Jurkat, Clone E6-1 (cell line): Measurements from ENCODE around the gene RRBP1.

ENCODE experiments used
- DNase-seq: peaks from one replicate; pipeline ENCODE4 v3.0.0-alpha.2; 2011; ENCODE audit warnings: low read depth, low spot score
- H3K4me3 ChIP-seq: 2 replicates; pipeline ENCODE4 v1.5.1; 2011; ENCODE audit warnings: mild to moderate bottlenecking, low read length, control low read depth, moderate library complexity

RRBP1 gene

GRCh38 chr20:17641993-17642392 lies 40.0 kb downstream of the RRBP1 start:
- no peak for DNase-seq
- H3K4me3 ChIP-seq, result no peak overlapping the region

GRCh38 chr20:17641520-17641964 lies 40.5 kb downstream of the RRBP1 start:
- DNase-seq, result no peak
- no peak overlapping the region for H3K4me3 ChIP-seq

GRCh38 chr20:17640875-17641378 lies 41.1 kb downstream of the RRBP1 start:
- H3K4me3 ChIP-seq, result no peak overlapping the region
- DNase-seq, result no peak

DNA sequence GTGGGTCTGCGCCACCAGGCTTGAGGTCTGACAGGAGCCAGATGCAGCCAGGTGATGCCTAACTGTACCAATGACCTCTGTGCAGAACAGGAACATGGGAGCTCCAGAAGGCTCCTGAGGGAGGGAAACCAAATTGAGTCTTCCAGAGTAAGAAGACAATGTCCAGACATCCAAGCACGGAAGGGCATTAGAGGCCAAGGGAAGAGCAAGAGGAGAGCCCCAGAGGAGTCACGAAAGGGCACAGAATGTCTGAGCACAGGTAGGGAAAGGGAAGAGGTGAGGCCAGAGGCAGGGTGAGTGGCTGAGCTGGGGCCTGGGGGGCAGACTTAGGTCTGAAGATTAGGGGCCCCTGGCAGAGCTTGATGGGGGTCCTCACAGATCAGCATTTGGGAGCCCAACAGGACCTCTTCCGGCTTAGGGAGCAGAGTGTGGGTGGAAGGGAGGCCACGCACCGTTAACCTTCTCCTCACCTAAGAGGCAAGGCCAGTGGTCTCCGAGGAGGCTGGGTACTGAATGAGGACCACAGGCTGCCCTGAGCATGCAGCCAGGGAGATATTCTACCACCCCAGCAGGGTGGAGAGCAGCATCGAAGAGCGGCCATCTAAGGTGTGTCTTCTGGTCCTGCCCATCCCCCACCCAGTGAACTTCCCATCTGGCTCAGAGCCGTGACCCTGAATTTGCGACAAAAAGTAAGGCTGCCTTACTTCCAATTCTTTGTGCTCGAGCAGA lies 41.7 kb downstream of the RRBP1 start:
- H3K4me3 ChIP-seq, result no peak overlapping the region
- no peak for DNase-seq

DNA sequence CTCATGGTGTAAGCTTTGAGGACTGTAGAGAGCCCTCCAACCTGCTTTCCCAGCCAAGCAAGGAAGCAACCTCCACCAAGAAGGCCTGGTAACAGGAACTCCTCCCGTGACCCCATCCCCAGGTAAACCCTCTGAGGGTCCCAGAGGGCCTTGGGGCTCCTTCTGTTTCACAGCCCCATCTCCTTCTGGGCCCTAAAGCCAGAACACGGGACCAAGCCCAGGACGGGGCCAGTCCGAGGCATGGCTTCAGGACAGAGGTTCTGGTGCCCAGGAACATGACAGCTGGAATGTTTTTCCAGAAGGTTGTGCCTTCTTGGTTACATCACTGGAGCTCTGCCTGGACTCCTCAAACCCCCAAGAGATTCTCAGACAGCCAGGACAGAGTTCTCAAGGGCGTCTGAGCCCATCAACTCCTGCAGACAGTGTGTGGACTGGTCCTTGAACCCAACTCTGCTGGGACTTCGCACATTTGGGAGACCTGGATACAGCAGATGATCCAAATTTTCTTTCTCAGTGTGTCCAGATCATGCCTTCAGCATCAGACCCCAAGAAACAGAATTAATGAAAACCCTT lies 43.1 kb downstream of the RRBP1 start:
- no peak for DNase-seq
- no peak overlapping the region for H3K4me3 ChIP-seq

- DNase-seq, result no peak
- H3K4me3 ChIP-seq, result no peak overlapping the region
Observed at GRCh38 chr20:17637985-17638640, 43.9 kb downstream of the RRBP1 start.

DNA sequence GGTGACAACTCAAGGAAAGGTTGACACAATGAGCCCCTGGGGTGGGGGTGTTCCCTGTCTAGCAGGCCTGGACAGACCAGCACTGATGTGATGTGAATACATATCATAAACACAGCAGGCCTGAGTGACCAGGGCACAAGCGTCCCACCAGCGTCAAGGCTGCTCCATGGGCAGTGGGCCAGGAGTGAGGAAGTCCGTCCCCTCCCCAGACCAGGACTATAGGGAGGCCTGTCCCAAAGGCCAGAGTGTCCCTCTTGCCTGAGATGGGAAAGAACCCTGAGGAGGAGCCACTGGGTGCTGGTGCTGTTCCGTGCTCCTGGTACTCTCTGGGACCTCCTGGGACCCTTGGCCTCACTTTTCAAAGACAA lies 44.6 kb downstream of the RRBP1 start:
- no peak overlapping the region for H3K4me3 ChIP-seq
- no peak for DNase-seq

GRCh38 chr20:17636523-17637412 lies 45.3 kb downstream of the RRBP1 start:
- H3K4me3 ChIP-seq, result no peak overlapping the region
- DNase-seq, result no peak

- H3K4me3 ChIP-seq, result no peak overlapping the region
- DNase-seq, result no peak
Observed at GRCh38 chr20:17635332-17636244, 46.5 kb downstream of the RRBP1 start.

DNA sequence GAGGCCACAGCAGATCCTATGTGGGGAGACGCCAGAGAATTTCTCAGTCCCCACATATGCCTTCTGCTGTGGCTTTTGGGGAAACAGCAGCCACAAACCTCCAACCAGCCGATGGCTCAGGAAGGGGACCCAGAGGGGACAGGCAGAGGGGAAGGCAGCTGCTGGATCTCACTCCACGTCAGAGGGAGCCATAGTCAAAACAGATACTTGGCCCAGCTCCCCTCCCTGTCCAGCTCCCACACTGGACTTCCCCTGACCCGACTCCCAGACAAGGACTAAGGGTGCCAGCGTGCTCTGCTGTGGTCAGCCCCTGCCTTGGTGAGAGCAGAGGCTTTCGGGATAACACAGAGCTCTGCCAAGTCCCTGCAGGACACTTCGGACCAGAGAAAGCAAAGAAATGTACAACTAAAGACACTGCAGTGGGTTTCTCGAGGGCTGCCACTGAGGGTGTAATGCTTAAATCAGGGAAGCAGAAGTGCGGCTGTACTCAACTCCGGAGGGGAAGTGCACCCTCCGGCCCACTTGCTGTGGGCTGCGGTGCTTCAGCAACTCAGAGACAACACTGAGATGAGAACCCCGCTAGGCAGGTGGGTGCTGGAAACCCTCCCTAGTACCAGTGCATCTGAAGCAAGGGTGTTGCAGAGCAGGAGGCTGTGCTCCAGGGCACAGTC lies 47.2 kb downstream of the RRBP1 start:
- H3K4me3 ChIP-seq, result no peak overlapping the region
- no peak for DNase-seq

DNA sequence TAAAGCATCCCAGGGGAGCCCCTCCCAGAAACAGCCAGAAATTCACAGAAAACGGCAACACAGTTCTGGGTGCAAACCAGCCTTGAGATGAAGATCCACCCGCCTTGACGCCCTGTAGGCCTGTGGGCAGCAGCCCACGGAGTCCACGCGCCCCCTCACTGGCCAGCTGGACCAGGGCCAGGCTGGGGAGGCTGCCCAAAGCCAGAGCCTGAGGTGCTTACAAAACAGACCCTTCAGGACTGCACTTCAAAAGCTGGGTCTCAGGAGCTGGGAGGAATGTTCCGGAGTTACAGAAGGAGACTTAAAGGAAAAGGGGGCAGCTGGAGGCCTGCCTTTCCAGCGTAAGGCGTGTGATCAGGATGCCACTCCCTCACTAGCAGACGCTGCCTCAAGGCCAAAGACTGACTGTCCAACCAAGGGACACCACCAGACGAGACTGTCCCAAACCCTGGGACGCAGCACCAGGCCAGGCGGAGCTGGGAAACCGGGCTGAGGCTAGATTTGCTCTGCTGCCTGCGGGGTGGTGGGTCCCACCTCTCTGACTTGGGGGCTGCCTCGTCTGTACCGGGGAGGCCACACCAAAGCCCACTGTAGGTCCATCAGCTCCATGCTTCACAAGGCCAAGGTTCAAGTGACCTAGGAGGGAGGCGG lies 48.1 kb downstream of the RRBP1 start:
- no peak overlapping the region for H3K4me3 ChIP-seq
- DNase-seq, result no peak

DNA sequence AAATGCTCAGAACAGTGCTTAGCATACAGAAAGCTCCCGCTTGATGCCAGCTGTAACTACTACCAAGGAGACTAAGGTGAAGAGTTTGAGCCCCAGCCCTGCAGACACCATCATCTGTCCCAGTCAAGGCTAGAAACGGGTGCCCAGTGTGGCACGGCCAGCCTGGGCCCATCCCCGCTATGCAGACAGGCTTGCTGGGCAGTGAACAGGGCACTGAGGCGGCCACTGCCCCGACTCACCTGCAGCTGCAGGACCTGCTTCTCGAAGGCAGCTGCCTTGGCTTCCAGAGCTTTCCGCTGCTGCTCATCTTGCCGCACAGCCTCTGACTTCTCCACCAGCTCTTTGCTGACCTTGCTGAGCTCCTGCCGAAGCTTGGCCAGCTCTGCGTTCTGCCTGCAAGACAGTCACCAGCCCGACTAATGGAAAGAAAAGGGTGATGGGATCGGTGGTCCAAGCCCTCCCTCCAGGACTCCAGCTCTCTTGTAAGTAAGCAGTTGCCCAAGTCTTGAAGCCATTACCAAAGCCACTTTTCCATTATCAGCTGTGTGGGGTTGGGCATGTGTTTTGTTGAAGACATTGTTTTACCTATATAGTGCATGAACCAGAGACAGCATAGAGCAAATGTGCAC lies 48.7 kb downstream of the RRBP1 start:
- no peak overlapping the region for H3K4me3 ChIP-seq
- no peak for DNase-seq

DNA sequence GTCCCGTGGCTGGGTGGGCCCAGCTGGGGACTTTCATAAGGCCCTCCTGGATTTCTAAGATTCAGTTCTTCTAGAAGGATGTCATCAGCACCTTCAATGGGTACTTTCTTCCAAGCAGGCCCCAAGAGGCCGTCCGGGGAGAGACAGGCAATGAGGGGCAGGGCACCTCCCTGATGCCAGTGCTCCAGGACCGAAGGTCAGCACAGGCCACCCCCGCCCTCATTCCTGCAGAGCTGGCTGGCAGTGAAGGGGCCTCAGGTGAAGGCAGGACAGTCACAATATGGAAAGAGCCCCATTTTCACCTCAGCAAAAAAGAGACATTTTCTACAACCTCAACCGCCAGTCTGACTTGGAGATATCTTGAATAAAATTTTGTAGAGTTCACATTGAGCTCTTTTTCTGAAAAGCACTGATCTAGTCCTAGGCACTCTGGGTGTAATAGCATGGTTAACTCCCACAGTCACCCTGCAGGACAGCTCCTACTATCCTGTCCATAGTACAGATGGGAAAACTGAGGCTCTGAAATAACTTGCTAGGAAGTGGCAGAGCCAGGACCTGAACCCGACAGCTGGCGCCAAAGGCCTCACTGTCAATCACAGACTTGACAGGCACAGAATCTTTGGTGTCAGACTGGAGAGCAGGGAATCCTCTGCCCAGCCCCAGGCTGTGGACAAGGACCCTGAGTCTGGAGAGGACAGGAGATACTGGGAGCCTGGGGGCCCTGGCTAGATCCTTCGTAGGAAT lies 50.3 kb downstream of the RRBP1 start:
- no peak for DNase-seq
- H3K4me3 ChIP-seq, result no peak overlapping the region

GRCh38 chr20:17630806-17631195 lies 51.2 kb downstream of the RRBP1 start:
- DNase-seq, result no peak
- no peak overlapping the region for H3K4me3 ChIP-seq

GRCh38 chr20:17630151-17630805 lies 51.8 kb downstream of the RRBP1 start:
- no peak overlapping the region for H3K4me3 ChIP-seq
- no peak for DNase-seq

GRCh38 chr20:17629678-17630089 lies 52.4 kb downstream of the RRBP1 start:
- no peak for DNase-seq
- no peak overlapping the region for H3K4me3 ChIP-seq
